HEK293 (cell line): ENCODE measurements around the gene PHF8.
A peak's percentile ranks its signal among the peaks of the same experiment; 100 is the strongest.

Experiments
- AEBP2 ChIP-seq: fragments of 450-650 bp; formaldehyde crosslinking; IDR thresholded peaks from 2 replicates; pipeline ENCODE4 v1.5.1; 2016; ENCODE audit warnings: missing biosample characterization, missing genetic modification characterization, borderline replicate concordance
- FEZF1 ChIP-seq: fragments of 450-650 bp; formaldehyde crosslinking; IDR thresholded peaks from 2 replicates; pipeline ENCODE4 v1.5.1; 2016; ENCODE audit warnings: missing biosample characterization, missing genetic modification characterization
- GLIS1 ChIP-seq: fragments of 450-650 bp; formaldehyde crosslinking; IDR thresholded peaks from 2 replicates; pipeline ENCODE4 v1.5.1; 2016; ENCODE audit warnings: missing biosample characterization, missing genetic modification characterization
- GLIS2 ChIP-seq: fragments of 450-650 bp; formaldehyde crosslinking; IDR thresholded peaks from 2 replicates; pipeline ENCODE4 v1.5.1; 2016; ENCODE audit warnings: missing biosample characterization, missing genetic modification characterization
- HOXD13 ChIP-seq: sonication (generic); formaldehyde crosslinking; IDR thresholded peaks from 2 replicates; pipeline ENCODE4 v1.8.0; 2022; ENCODE audit warnings: missing genetic modification reagents, borderline replicate concordance
- RBAK ChIP-seq: fragments of 450-650 bp; formaldehyde crosslinking; IDR thresholded peaks from 2 replicates; pipeline ENCODE4 v1.5.1; 2016; ENCODE audit warnings: missing biosample characterization, missing genetic modification characterization
- ZBTB49 ChIP-seq: fragments of 450-650 bp; formaldehyde crosslinking; IDR thresholded peaks from 2 replicates; pipeline ENCODE4 v1.5.1; 2016; ENCODE audit warnings: missing biosample characterization, missing genetic modification characterization, low read depth
- ZBTB8A ChIP-seq: fragments of 450-650 bp; formaldehyde crosslinking; IDR thresholded peaks from 2 replicates; pipeline ENCODE4 v1.5.1; 2016; ENCODE audit warnings: missing biosample characterization, missing genetic modification characterization
- ZNF155 ChIP-seq: fragments of 450-650 bp; formaldehyde crosslinking; IDR thresholded peaks from 2 replicates; pipeline ENCODE4 v1.5.1; 2016; ENCODE audit warnings: missing biosample characterization, missing genetic modification characterization
- ZNF157 ChIP-seq: fragments of 450-650 bp; formaldehyde crosslinking; IDR thresholded peaks from 2 replicates; pipeline ENCODE4 v1.5.1; 2016; ENCODE audit warnings: missing biosample characterization, missing genetic modification characterization
- ZNF202 ChIP-seq: fragments of 450-650 bp; formaldehyde crosslinking; IDR thresholded peaks from 2 replicates; pipeline ENCODE4 v1.5.1; 2016; ENCODE audit warnings: missing biosample characterization, missing genetic modification characterization, borderline replicate concordance
- ZNF239 ChIP-seq: fragments of 450-650 bp; formaldehyde crosslinking; IDR thresholded peaks from 2 replicates; pipeline ENCODE4 v1.5.1; 2016; ENCODE audit warnings: missing biosample characterization, missing genetic modification characterization
- ZNF280D ChIP-seq: fragments of 450-650 bp; formaldehyde crosslinking; IDR thresholded peaks from 2 replicates; pipeline ENCODE4 v1.5.1; 2016; ENCODE audit warnings: missing biosample characterization, missing genetic modification characterization
- ZNF292 ChIP-seq: fragments of 450-650 bp; formaldehyde crosslinking; IDR thresholded peaks from 2 replicates; pipeline ENCODE4 v1.5.1; 2016; ENCODE audit warnings: low read depth, missing biosample characterization, missing genetic modification characterization, borderline replicate concordance
- ZNF302 ChIP-seq: fragments of 450-650 bp; formaldehyde crosslinking; IDR thresholded peaks from 2 replicates; pipeline ENCODE4 v1.5.1; 2016; ENCODE audit warnings: missing biosample characterization, missing genetic modification characterization, low read depth
- ZNF350 ChIP-seq: fragments of 450-650 bp; formaldehyde crosslinking; IDR thresholded peaks from 2 replicates; pipeline ENCODE4 v1.5.0; 2017; ENCODE audit warnings: missing biosample characterization, mild to moderate bottlenecking, missing genetic modification characterization
- ZNF354C ChIP-seq: fragments of 450-650 bp; formaldehyde crosslinking; IDR thresholded peaks from 2 replicates; pipeline ENCODE4 v1.5.1; 2016; ENCODE audit warnings: missing biosample characterization, missing genetic modification characterization, low read depth, borderline replicate concordance
- ZNF394 ChIP-seq: fragments of 450-650 bp; formaldehyde crosslinking; IDR thresholded peaks from 2 replicates; pipeline ENCODE4 v1.5.1; 2016; ENCODE audit warnings: missing biosample characterization, missing genetic modification characterization, mild to moderate bottlenecking, moderate library complexity, borderline replicate concordance
- ZNF398 ChIP-seq: fragments of 450-650 bp; formaldehyde crosslinking; IDR thresholded peaks from 2 replicates; pipeline ENCODE4 v1.5.1; 2017; ENCODE audit warnings: missing biosample characterization, missing genetic modification characterization
- ZNF426 ChIP-seq: fragments of 450-650 bp; formaldehyde crosslinking; IDR thresholded peaks from 2 replicates; pipeline ENCODE4 v1.5.1; 2017; ENCODE audit warnings: missing biosample characterization, missing genetic modification characterization, mild to moderate bottlenecking, inconsistent platforms, moderate library complexity
- ZNF488 ChIP-seq: fragments of 450-650 bp; formaldehyde crosslinking; IDR thresholded peaks from 2 replicates; pipeline ENCODE4 v1.5.1; 2016; ENCODE audit warnings: missing biosample characterization, missing genetic modification characterization
- ZNF501 ChIP-seq: fragments of 450-650 bp; formaldehyde crosslinking; IDR thresholded peaks from 2 replicates; pipeline ENCODE4 v1.5.1; 2016; ENCODE audit warnings: missing biosample characterization, missing genetic modification characterization
- ZNF521 ChIP-seq: fragments of 450-650 bp; formaldehyde crosslinking; IDR thresholded peaks from 2 replicates; pipeline ENCODE4 v1.5.1; 2017; ENCODE audit warnings: missing biosample characterization, mild to moderate bottlenecking, missing genetic modification characterization
- ZNF561 ChIP-seq: fragments of 450-650 bp; IDR thresholded peaks from 2 replicates; pipeline ENCODE4 v1.5.1; 2018; ENCODE audit warnings: missing biosample characterization, missing genetic modification characterization, borderline replicate concordance
- ZNF585B ChIP-seq: fragments of 450-650 bp; formaldehyde crosslinking; IDR thresholded peaks from 2 replicates; pipeline ENCODE4 v1.5.1; 2016; ENCODE audit warnings: missing biosample characterization, missing genetic modification characterization
- ZNF670 ChIP-seq: fragments of 450-650 bp; formaldehyde crosslinking; IDR thresholded peaks from 2 replicates; pipeline ENCODE4 v1.5.1; 2016; ENCODE audit warnings: missing biosample characterization, missing genetic modification characterization, low read depth
- ZNF785 ChIP-seq: fragments of 450-650 bp; formaldehyde crosslinking; IDR thresholded peaks from 2 replicates; pipeline ENCODE4 v1.5.1; 2016; ENCODE audit warnings: missing biosample characterization, missing genetic modification characterization
- ZSCAN5A ChIP-seq: fragments of 450-650 bp; formaldehyde crosslinking; IDR thresholded peaks from 2 replicates; pipeline ENCODE4 v1.5.1; 2016; ENCODE audit warnings: missing biosample characterization, missing genetic modification characterization

PHF8 gene

GRCh38 chrX:54044126-54044876 is at the start of gene PHF8 (continued):
- TF ChIP-seq ZNF501 (tag by site-specific recombination) (peak; percentile 97), ZSCAN5A (tag by site-specific recombination) (peak; percentile 64; the same call in 1 of the 2 replicates), ZNF670 (tag by site-specific recombination) (no peak), AEBP2 (no peak), ZNF785 (tag by site-specific recombination) (0 out of 2 replicates have a peak, but pooled peaks have one; percentile 19), ZNF585B (tag by site-specific recombination) (no peak), ZNF155 (tag by site-specific recombination) (no peak), ZNF394 (peak; percentile 78; the same call in 1 of the 2 replicates), ZNF354C (tag by site-specific recombination) (no peak), ZNF202 (tag by site-specific recombination) (no peak), GLIS1 (tag by site-specific recombination) (no peak), FEZF1 (no peak), ZNF350 (tag by site-specific recombination) (no peak), ZNF561 (peak; percentile 88), HOXD13 (CRISPR knock-in tag) (no peak), GLIS2 (tag by site-specific recombination) (no peak; the same call in 1 of the 2 replicates), ZNF157 (tag by site-specific recombination) (no peak), ZNF521 (tag by site-specific recombination) (no peak), ZNF302 (no peak), ZBTB49 (tag by site-specific recombination) (no peak), ZBTB8A (no peak; the same call in none of the 2 replicates), RBAK (tag by site-specific recombination) (no peak), ZNF239 (tag by site-specific recombination) (no peak), ZNF280D (tag by site-specific recombination) (peak; percentile 90), ZNF426 (tag by site-specific recombination) (no peak), ZNF398 (peak; percentile 63), ZNF292 (tag by site-specific recombination) (no peak), ZNF488 (no peak)
